H9 (cell line): ENCODE data around the gene GPS1. TPM values are rescaled to one million over a fixed set of nuclear protein-coding genes. Genes with fewer than 3 reads are reported as not detected.

Experiments used
- DNase-seq: peaks from one replicate; pipeline ENCODE4 v3.0.0-alpha.2; 2017
- H2AFZ ChIP-seq: one replicate; pipeline ENCODE4 v1.6.1; 2013; ENCODE audit warnings: mild to moderate bottlenecking, low read length, control low read depth, moderate library complexity
- H2AK5ac ChIP-seq: 2 replicates; pipeline ENCODE4 v1.6.1; 2013; ENCODE audit warnings: low read length, control low read depth, mixed read lengths; ENCODE audit not compliant: insufficient read length
- H2BK120ac ChIP-seq: one replicate; pipeline ENCODE4 v1.6.1; 2013; ENCODE audit warnings: low read depth, mild to moderate bottlenecking, low read length, control low read depth, inconsistent platforms; ENCODE audit not compliant: poor library complexity, severe bottlenecking
- H2BK12ac ChIP-seq: 2 replicates; pipeline ENCODE4 v1.6.1; 2013; ENCODE audit warnings: low read length, control low read depth, mixed read lengths, low read depth; ENCODE audit not compliant: insufficient read length
- H2BK15ac ChIP-seq: 2 replicates; pipeline ENCODE4 v1.6.1; 2013; ENCODE audit warnings: low read depth, low read length, control low read depth
- H2BK20ac ChIP-seq: one replicate; pipeline ENCODE4 v1.6.1; 2013; ENCODE audit warnings: low read depth, mild to moderate bottlenecking, low read length, control low read depth, inconsistent platforms; ENCODE audit not compliant: poor library complexity, severe bottlenecking
- H2BK5ac ChIP-seq: 2 replicates; pipeline ENCODE4 v1.6.1; 2013; ENCODE audit warnings: low read length, control low read depth, mixed read lengths; ENCODE audit not compliant: insufficient read length
- H3K14ac ChIP-seq: 2 replicates; pipeline ENCODE4 v1.6.1; 2013; ENCODE audit warnings: low read length, control low read depth; ENCODE audit not compliant: insufficient read depth
- H3K18ac ChIP-seq: 2 replicates; pipeline ENCODE4 v1.6.1; 2013; ENCODE audit warnings: low read depth, mild to moderate bottlenecking, mixed read lengths, low read length, control low read depth; ENCODE audit not compliant: insufficient read length
- H3K23ac ChIP-seq: 2 replicates; pipeline ENCODE4 v1.6.1; 2013; ENCODE audit warnings: low read length, control low read depth, mixed read lengths, low read depth; ENCODE audit not compliant: insufficient read length
- H3K23me2 ChIP-seq: 2 replicates; pipeline ENCODE4 v1.6.1; 2013; ENCODE audit warnings: low read depth, mild to moderate bottlenecking, mixed read lengths, low read length, control low read depth; ENCODE audit not compliant: insufficient read length, poor library complexity, severe bottlenecking
- H3K27ac ChIP-seq: 2 replicates; pipeline ENCODE4 v1.5.1; 2013; ENCODE audit warnings: low read length, control low read depth, mixed read lengths, low read depth; ENCODE audit not compliant: insufficient read length
- H3K27me3 ChIP-seq: 2 replicates; pipeline ENCODE4 v1.6.1; 2013; ENCODE audit warnings: low read length, control low read depth, inconsistent platforms; ENCODE audit not compliant: insufficient read depth
- H3K4ac ChIP-seq: 2 replicates; pipeline ENCODE4 v1.6.1; 2013; ENCODE audit warnings: low read depth, mild to moderate bottlenecking, control low read depth, inconsistent platforms, low read length, moderate library complexity
- H3K4me1 ChIP-seq: 2 replicates; pipeline ENCODE4 v1.6.1; 2013; ENCODE audit warnings: low read length, control low read depth, inconsistent platforms; ENCODE audit not compliant: insufficient read depth
- H3K4me2 ChIP-seq: 2 replicates; pipeline ENCODE4 v1.6.1; 2013; ENCODE audit warnings: low read length, control low read depth, mixed read lengths; ENCODE audit not compliant: insufficient read length, insufficient read depth
- H3K56ac ChIP-seq: 2 replicates; pipeline ENCODE4 v1.6.1; 2013; ENCODE audit warnings: low read depth, mild to moderate bottlenecking, mixed read lengths, low read length, control low read depth; ENCODE audit not compliant: insufficient read length
- H3K79me1 ChIP-seq: 2 replicates; pipeline ENCODE4 v1.6.1; 2013; ENCODE audit warnings: low read depth, mild to moderate bottlenecking, moderate library complexity, low read length, control low read depth, inconsistent platforms; ENCODE audit not compliant: insufficient read depth, poor library complexity, severe bottlenecking
- H3K79me2 ChIP-seq: 2 replicates; pipeline ENCODE4 v1.6.1; 2013; ENCODE audit warnings: low read length, control low read depth, inconsistent platforms; ENCODE audit not compliant: insufficient read depth
- H3K9ac ChIP-seq: 2 replicates; pipeline ENCODE4 v1.6.1; 2013; ENCODE audit warnings: low read length, control low read depth, mixed read lengths; ENCODE audit not compliant: insufficient read length; ENCODE audit errors: extremely low read depth
- H3K9me3 ChIP-seq: one replicate; pipeline ENCODE4 v1.6.1; 2013; ENCODE audit warnings: low read depth, low read length, inconsistent platforms; ENCODE audit not compliant: control insufficient read depth
- H3T11ph ChIP-seq: one replicate; pipeline ENCODE4 v1.6.1; 2013; ENCODE audit warnings: mild to moderate bottlenecking, low read length, control low read depth, inconsistent platforms
- H4K20me1 ChIP-seq: one replicate; pipeline ENCODE4 v1.6.1; 2013; ENCODE audit not compliant: control insufficient read depth, insufficient read length, insufficient read depth
- H4K5ac ChIP-seq: 2 replicates; pipeline ENCODE4 v1.6.1; 2013; ENCODE audit warnings: low read depth, mild to moderate bottlenecking, mixed read lengths, low read length, control low read depth; ENCODE audit not compliant: insufficient read length
- H4K8ac ChIP-seq: replicated peaks from 2 replicates; pipeline ENCODE4 v1.6.1; 2013; ENCODE audit warnings: low read length, control low read depth, mixed read lengths, low read depth; ENCODE audit not compliant: insufficient read length
- H4K91ac ChIP-seq: 2 replicates; pipeline ENCODE4 v1.6.1; 2013; ENCODE audit warnings: low read depth, mild to moderate bottlenecking, moderate library complexity, mixed read lengths, low read length, control low read depth; ENCODE audit not compliant: insufficient read length
- H3K27ac Mint-ChIP-seq, 3 experiments: 2 replicates in 2 of 3; 3 replicates in 1 of 3; pipeline ENCODE4 v1.8.0; 2020 to 2021; ENCODE audit warnings: mixed read lengths in 3 of 3, mild to moderate bottlenecking in 1 of 3, moderate library complexity in 1 of 3
- H3K27me3 Mint-ChIP-seq: 2 replicates; pipeline ENCODE4 v1.8.0; 2021; ENCODE audit warnings: low read depth, mild to moderate bottlenecking, moderate library complexity, mixed read lengths
- H3K36me3 Mint-ChIP-seq, 3 experiments: 2 replicates in 2 of 3; 3 replicates in 1 of 3; pipeline ENCODE4 v1.8.0; 2020 to 2021; ENCODE audit warnings: low read depth in 3 of 3, mixed read lengths in 3 of 3; ENCODE audit not compliant: insufficient read depth in 1 of 3
- H3K4me1 Mint-ChIP-seq, 2 experiments: 2 replicates each; pipeline ENCODE4 v1.8.0; 2020; ENCODE audit warnings: mixed read lengths in 2 of 2
- H3K4me3 Mint-ChIP-seq, 2 experiments: 2 replicates in 1 of 2; 3 replicates in 1 of 2; pipeline ENCODE4 v1.8.0; 2020 to 2021; ENCODE audit warnings: mild to moderate bottlenecking in 2 of 2, mixed read lengths in 2 of 2, moderate library complexity in 1 of 2
- H3K9me3 Mint-ChIP-seq, 2 experiments: 2 replicates in 1 of 2; 3 replicates in 1 of 2; pipeline ENCODE4 v1.8.0; 2020; ENCODE audit warnings: mild to moderate bottlenecking in 2 of 2, mixed read lengths in 2 of 2, moderate library complexity in 1 of 2
- CTCF ChIP-seq: fragments of 200-600 bp; sonication (generic); conservative IDR thresholded peaks from 3 replicates; pipeline ENCODE4 v1.8.0; 2021; ENCODE audit warnings: antibody characterized with exemption, mild to moderate bottlenecking
- WGBS: extraction: QIAGEN DNeasy Blood & Tissue Kit; methylation state at CpG from one replicate; pipeline ENCODE4 v1.1.7; 2013; ENCODE audit warnings: missing lambda C conversion rate, low lambda C conversion rate, mixed read lengths; ENCODE audit not compliant: insufficient read length; ENCODE audit errors: extremely low coverage; 5-methylcytosine and 5-hydroxymethylcytosine counted together
- total RNA-seq: library from RNA; stranded (reverse); gene quantifications from 2 replicates; pipeline ENCODE4 v1.2.1, GENCODE V29; 2021

The GPS1 gene
- total RNA-seq, 1 experiment from 2014 or later, result 164 TPM

- Histone ChIP-seq H3K79me1 (no peaks in the 10 kb centered on the region), H3K27ac (no peak overlapping the region), H2AK5ac (no peak overlapping the region), H3K18ac (no peak overlapping the region), H3K4me1 (no peaks in the 10 kb centered on the region), H2BK15ac (no peak overlapping the region), H2BK5ac (no peak overlapping the region), H3K27me3 (no peaks in the 10 kb centered on the region), H3K23ac (no peak overlapping the region), H2AFZ (no peak overlapping the region), H4K91ac (no peak overlapping the region), H3K56ac (no peak overlapping the region), H4K20me1 (no peaks in the 10 kb centered on the region), H4K5ac (no peak overlapping the region), H2BK120ac (no peak overlapping the region), H3K14ac (peak overlapping the region; percentile 9; the same call in 1 of the 2 replicates), H3K23me2 (peaks cover 15% of the 10 kb centered on the region), H3K79me2 (no peaks in the 10 kb centered on the region), H2BK12ac (no peak overlapping the region), H2BK20ac (no peak overlapping the region), H3K9ac (peak overlapping the region; percentile 47), H4K8ac (no peak overlapping the region), H3K9me3 (no peaks in the 10 kb centered on the region), H3K4ac (no peak overlapping the region), H3T11ph (no peak overlapping the region), H3K4me2 (peak overlapping the region; percentile 75)
- Mint-ChIP-seq H3K27ac (no peak overlapping the region), H3K36me3 (peaks cover 4 to 17% (median 13%) of the 10 kb centered on the region in 3 experiments), H3K4me3 (peak overlapping the region; percentile 70 to 73), H3K27me3 (peaks cover 5% of the 10 kb centered on the region), H3K9me3 (no peaks in the 10 kb centered on the region; a peak in 1 of 5 replicates), H3K4me1 (peaks cover 4 to 5% of the 10 kb centered on the region in 2 experiments)
- DNase-seq, result no peak
- no peak for TF ChIP-seq CTCF
- no CpG with 5 or more reads among the region's 36 CpGs for WGBS
Observed at GRCh38 chr17:82064433-82065192, 12.9 kb downstream of the GPS1 start.
